SK-N-MC (cell line): ENCODE data around the gene SMC5.

Source experiments
- EZH2 ChIP-seq: fragments of 200-600 bp; sonication (generic); IDR thresholded peaks from one replicate; pipeline ENCODE4 v1.6.1; 2017; ENCODE audit warnings: antibody characterized with exemption
- POLR2AphosphoS5 ChIP-seq: IDR thresholded peaks from 2 replicates; pipeline ENCODE4 v1.6.1; 2012; ENCODE audit warnings: mild to moderate bottlenecking, low read depth, low read length, borderline replicate concordance

DNA sequence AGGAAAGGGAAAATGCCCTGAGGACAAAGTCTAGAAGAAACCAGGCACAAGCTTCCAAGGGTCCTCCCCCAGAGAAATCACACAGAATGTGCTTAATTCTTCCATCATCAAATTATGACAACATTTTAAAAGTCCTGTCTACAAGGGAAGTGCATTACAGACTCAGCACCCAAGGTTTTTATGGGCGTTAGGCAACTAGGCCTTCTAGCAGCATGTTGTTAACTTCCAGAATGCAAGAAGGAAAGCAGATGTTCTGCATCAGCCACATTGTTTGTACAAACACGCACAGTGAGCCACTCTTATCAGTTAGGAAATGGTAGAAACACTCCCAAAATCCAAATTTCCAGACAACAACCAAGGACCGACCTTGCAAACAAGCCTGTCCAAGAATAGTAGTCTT, 26.5 kb downstream of the SMC5 start:
- TF ChIP-seq EZH2, result no peak
- TF ChIP-seq POLR2AphosphoS5, result no peak; the same call in 1 of the 2 replicates
